Smooth muscle cell of the coronary artery (primary cell): ENCODE measurements around the gene TRIM3. TPM values are rescaled to one million over a fixed set of nuclear protein-coding genes. Genes with fewer than 3 reads are reported as not detected.

Source experiments
- total RNA-seq: library from RNA; depleted of rRNA; stranded (reverse); fragments of >200 nt; gene quantifications from 2 replicates; pipeline ENCODE4 v1.2.3, GENCODE V29; 2014; ENCODE audit warnings: low replicate concordance

TRIM3 gene
- total RNA-seq = 22.0 and 32.1 TPM in 2 replicates

DNA sequence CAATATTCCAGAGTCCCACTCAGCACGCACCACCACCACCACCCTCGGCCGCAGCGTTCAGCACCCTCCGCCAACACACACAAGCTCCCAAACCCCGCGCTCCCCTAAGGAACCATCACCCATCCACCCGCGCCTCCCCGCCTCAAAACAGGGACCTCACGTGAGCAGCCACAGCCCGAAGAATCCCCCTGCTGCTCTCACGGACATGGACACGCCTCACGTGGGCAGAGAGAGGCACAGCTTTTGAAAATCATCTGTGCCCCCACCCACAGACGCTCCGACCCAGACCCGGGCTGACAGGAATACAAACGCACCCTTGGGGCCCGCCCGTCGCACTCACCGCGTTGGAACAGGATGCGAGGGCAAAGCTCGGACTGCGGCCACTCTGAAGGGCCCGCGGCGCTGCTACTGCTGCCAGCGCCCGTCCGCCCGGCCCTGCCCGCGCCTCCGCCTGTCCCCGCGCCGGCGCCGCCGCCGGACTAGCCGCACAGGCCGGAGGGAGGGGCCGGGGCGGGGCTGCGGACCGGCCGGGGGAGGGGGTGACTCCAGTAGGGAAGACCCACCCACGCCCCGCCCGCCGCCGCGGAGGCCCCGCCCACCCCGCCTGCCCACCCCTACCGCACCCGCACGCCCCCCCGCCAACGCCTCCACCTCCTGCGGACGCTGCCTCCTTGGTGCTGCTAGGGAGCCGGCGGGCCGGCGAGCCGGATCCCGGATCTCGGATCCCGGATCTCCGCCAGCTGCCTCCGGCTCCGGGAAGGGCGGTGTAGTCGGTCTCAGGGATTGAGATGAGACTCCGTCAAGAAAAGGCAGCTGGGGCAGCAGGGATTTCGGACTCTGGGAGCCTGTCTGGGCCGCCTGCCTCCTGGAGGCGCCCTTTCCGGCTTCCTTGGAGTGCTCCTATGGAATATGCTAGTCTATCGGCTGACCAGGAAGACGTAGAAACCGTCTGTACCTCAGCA lies at the start of gene TRIM3:
Gene TRIM3, minus strand, starts transcription at position 491 of the 962 bp plus-strand sequence. CDS start 8,246 bp downstream, outside the sequence.

DNA sequence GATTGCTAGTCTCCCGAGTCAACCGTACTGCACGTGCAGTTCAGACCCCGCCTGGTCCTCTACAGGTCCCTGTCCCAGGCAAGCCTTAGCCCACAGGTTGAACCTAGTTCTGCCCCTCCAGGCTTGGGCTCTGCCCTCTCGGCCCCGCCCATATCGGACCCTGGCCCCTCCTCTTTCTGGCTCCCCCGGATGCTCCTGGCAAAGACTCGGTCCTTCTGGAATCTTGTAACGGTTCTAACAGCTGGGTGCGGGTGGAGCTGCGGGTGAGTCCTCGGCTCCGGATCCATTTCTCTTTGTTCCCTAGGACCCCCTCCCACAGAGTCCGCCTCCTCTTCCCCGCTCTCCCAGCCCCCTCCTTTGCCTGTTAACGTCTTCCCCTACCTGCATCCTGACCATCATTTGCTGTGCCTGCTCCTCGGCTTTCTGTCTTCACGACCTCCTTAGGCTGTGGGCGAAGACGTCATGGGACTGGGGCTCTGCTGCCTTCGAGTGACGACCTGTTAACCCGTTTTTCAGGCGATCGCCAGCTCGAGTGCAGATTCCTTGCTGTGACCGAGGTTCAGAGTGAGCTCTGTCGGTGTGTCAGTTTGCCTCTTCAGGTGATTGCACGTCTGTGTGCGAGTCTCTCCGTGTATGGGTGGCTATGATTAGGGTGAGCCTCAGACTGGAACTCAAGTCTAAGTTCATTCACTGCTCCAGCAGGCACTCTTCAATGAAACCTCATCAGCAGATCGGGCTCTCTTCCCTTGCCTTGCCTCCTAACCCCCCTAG lies 23.5 kb upstream of the TRIM3 start, which contains the start of gene DNHD1:
Gene DNHD1, plus strand, starts transcription at position 212 of the 771 bp plus-strand sequence. CDS start 936 bp downstream, outside the sequence.

GRCh38 chr11:6481012-6481923 lies 7.5 kb upstream of the TRIM3 start, which contains the start of the genes ARFIP2 and TIMM10B:
ARFIP2 (minus strand) TSS chr11:6481331; CDS start chr11:6480421, 910 bp downstream.
TIMM10B (plus strand) TSS chr11:6481501; CDS start chr11:6481517, 16 bp downstream.

GRCh38 chr11:6440906-6441358 lies 32.8 kb downstream of the TRIM3 start, which contains the start of gene HPX:
HPX (minus strand) TSS chr11:6440987; CDS start chr11:6440963, 24 bp downstream.

GRCh38 chr11:6419009-6419631 lies 54.6 kb downstream of the TRIM3 start, which contains the start of gene APBB1:
APBB1 (minus strand) TSS chr11:6419094; CDS start chr11:6411347, 7,747 bp downstream.

Other genes starting within 250 kb of the TRIM3 start
- gene FHIP1B, start 239.3 kb downstream of the TRIM3 start, total RNA-seq = 5.7 and 7.4 TPM in 2 replicates
- under 0.01 and 0.47 TPM in 2 replicates for gene CNGA4, start 234.9 kb downstream of the TRIM3 start, total RNA-seq
- not detected in 2 replicates for gene CCKBR, start 214.1 kb downstream of the TRIM3 start, total RNA-seq
- gene CAVIN3, start 153.4 kb downstream of the TRIM3 start, total RNA-seq = 51.8 and 199 TPM in 2 replicates
- gene SMPD1, start 83.5 kb downstream of the TRIM3 start, total RNA-seq = 19.2 and 28.4 TPM in 2 replicates
- 46.8 and 53.8 TPM in 2 replicates for gene APBB1, start 54.8 kb downstream of the TRIM3 start, total RNA-seq
- 0.12 and 0.45 TPM in 2 replicates for gene HPX, start 33.0 kb downstream of the TRIM3 start, total RNA-seq
- gene ARFIP2, start 7.4 kb upstream of the TRIM3 start, total RNA-seq = 49.6 and 66.1 TPM in 2 replicates
- gene TIMM10B, start 7.6 kb upstream of the TRIM3 start, total RNA-seq = 29.0 and 42.4 TPM in 2 replicates
- 3.3 and 6.3 TPM in 2 replicates for gene DNHD1, start 23.3 kb upstream of the TRIM3 start, total RNA-seq
- 6.1 and 12.2 TPM in 2 replicates for gene RRP8, start 129.7 kb upstream of the TRIM3 start, total RNA-seq
- gene ILK, start 129.8 kb upstream of the TRIM3 start, total RNA-seq = 275 and 281 TPM in 2 replicates
- 57.7 and 94.7 TPM in 2 replicates for gene TAF10, start 138.3 kb upstream of the TRIM3 start, total RNA-seq
- gene TPP1, start 145.5 kb upstream of the TRIM3 start, total RNA-seq = 48.2 and 52.7 TPM in 2 replicates
- gene DCHS1, start 181.9 kb upstream of the TRIM3 start, total RNA-seq = 2.1 and 4.0 TPM in 2 replicates
- gene MRPL17, start 209.4 kb upstream of the TRIM3 start, total RNA-seq = 62.2 and 84.8 TPM in 2 replicates